SK-N-SH treated with all-trans-retinoic acid at 6 μM for 48 hours (cell line): Measurements from ENCODE around the gene ZFYVE28.

ENCODE experiments used
- ATAC-seq: fragments of 200-7000 bp; cut with Tn5 transposase; 3 replicates; pipeline ENCODE4 v1.9.1; 2020; ENCODE audit warnings: mild to moderate bottlenecking, moderate library complexity
- ARNTL ChIP-seq: fragments of 450-650 bp; formaldehyde crosslinking; IDR thresholded peaks from 2 replicates; pipeline ENCODE4 v1.5.0; 2020; ENCODE audit warnings: low read depth, mild to moderate bottlenecking, moderate library complexity, borderline replicate concordance
- BACH2 ChIP-seq: fragments of 250-450 bp; sonication (Bioruptor Pico); IDR thresholded peaks from 2 replicates; pipeline ENCODE4 v1.9.0; 2021; ENCODE audit warnings: mild to moderate bottlenecking, borderline replicate concordance
- CSDC2 ChIP-seq: fragments of 250-450 bp; sonication (Bioruptor Pico); IDR thresholded peaks from 2 replicates; pipeline ENCODE4 v1.5.0; 2020; ENCODE audit warnings: mild to moderate bottlenecking, moderate library complexity
- GLIS3 ChIP-seq: fragments of 250-450 bp; sonication (Bioruptor Pico); IDR thresholded peaks from 2 replicates; pipeline ENCODE4 v1.5.0; 2020; ENCODE audit warnings: mild to moderate bottlenecking, moderate library complexity
- ISL1 ChIP-seq: fragments of 250-450 bp; sonication (Bioruptor Pico); IDR thresholded peaks from 2 replicates; pipeline ENCODE4 v2.1.2; 2022; ENCODE audit warnings: mild to moderate bottlenecking, moderate library complexity
- OSR1 ChIP-seq: fragments of 250-450 bp; sonication (Bioruptor Pico); IDR thresholded peaks from 2 replicates; pipeline ENCODE4 v1.8.0; 2022; ENCODE audit warnings: moderate library complexity, mild to moderate bottlenecking, inconsistent platforms
- PPARA ChIP-seq: fragments of 250-450 bp; sonication (Bioruptor Pico); IDR thresholded peaks from 2 replicates; pipeline ENCODE4 v1.5.0; 2020; ENCODE audit warnings: mild to moderate bottlenecking, borderline replicate concordance
- RARB ChIP-seq: fragments of 250-450 bp; sonication (Bioruptor Pico); IDR thresholded peaks from 2 replicates; pipeline ENCODE4 v1.8.0; 2021; ENCODE audit warnings: mild to moderate bottlenecking, moderate library complexity
- TCF4 ChIP-seq: fragments of 250-450 bp; sonication (Bioruptor Pico); IDR thresholded peaks from 2 replicates; pipeline ENCODE4 v1.8.0; 2021; ENCODE audit warnings: mild to moderate bottlenecking, moderate library complexity, borderline replicate concordance
- TOX ChIP-seq: fragments of 250-450 bp; sonication (Bioruptor Pico); IDR thresholded peaks from 2 replicates; pipeline ENCODE4 v1.8.0; 2021; ENCODE audit warnings: mild to moderate bottlenecking, moderate library complexity, borderline replicate concordance
- ZC3H10 ChIP-seq: fragments of 250-450 bp; sonication (Bioruptor Pico); IDR thresholded peaks from 2 replicates; pipeline ENCODE4 v1.5.1; 2021; ENCODE audit warnings: mild to moderate bottlenecking, moderate library complexity
- ZFP3 ChIP-seq: fragments of 250-450 bp; sonication (Bioruptor Pico); IDR thresholded peaks from 2 replicates; pipeline ENCODE4 v1.5.0; 2020; ENCODE audit warnings: mild to moderate bottlenecking, moderate library complexity
- ZNF70 ChIP-seq: fragments of 450-650 bp; formaldehyde crosslinking; IDR thresholded peaks from 2 replicates; pipeline ENCODE4 v1.5.0; 2020; ENCODE audit warnings: mild to moderate bottlenecking, moderate library complexity
- ZNF8 ChIP-seq: fragments of 450-650 bp; formaldehyde crosslinking; IDR thresholded peaks from 2 replicates; pipeline ENCODE4 v1.5.0; 2020; ENCODE audit warnings: mild to moderate bottlenecking, moderate library complexity
- TF ChIP-seq, protein P1 (sequence below): fragments of 250-450 bp; sonication (Bioruptor Pico); IDR thresholded peaks from 2 replicates; pipeline ENCODE4 v1.5.1; 2021; ENCODE audit warnings: mild to moderate bottlenecking, moderate library complexity
- TF ChIP-seq, protein P2 (sequence below): fragments of 250-450 bp; sonication (Bioruptor Pico); IDR thresholded peaks from 2 replicates; pipeline ENCODE4 v1.8.0; 2021; ENCODE audit warnings: low read depth, mild to moderate bottlenecking, moderate library complexity, borderline replicate concordance
- TF ChIP-seq, protein P3 (sequence below): fragments of 250-450 bp; sonication (Bioruptor Pico); IDR thresholded peaks from 2 replicates; pipeline ENCODE4 v1.5.0; 2020; ENCODE audit warnings: mild to moderate bottlenecking, moderate library complexity
- TF ChIP-seq, protein P4 (sequence below): fragments of 250-450 bp; sonication (Bioruptor Pico); IDR thresholded peaks from 2 replicates; pipeline ENCODE4 v1.8.0; 2020; ENCODE audit warnings: mild to moderate bottlenecking, moderate library complexity, borderline replicate concordance

The ZFYVE28 gene

DNA sequence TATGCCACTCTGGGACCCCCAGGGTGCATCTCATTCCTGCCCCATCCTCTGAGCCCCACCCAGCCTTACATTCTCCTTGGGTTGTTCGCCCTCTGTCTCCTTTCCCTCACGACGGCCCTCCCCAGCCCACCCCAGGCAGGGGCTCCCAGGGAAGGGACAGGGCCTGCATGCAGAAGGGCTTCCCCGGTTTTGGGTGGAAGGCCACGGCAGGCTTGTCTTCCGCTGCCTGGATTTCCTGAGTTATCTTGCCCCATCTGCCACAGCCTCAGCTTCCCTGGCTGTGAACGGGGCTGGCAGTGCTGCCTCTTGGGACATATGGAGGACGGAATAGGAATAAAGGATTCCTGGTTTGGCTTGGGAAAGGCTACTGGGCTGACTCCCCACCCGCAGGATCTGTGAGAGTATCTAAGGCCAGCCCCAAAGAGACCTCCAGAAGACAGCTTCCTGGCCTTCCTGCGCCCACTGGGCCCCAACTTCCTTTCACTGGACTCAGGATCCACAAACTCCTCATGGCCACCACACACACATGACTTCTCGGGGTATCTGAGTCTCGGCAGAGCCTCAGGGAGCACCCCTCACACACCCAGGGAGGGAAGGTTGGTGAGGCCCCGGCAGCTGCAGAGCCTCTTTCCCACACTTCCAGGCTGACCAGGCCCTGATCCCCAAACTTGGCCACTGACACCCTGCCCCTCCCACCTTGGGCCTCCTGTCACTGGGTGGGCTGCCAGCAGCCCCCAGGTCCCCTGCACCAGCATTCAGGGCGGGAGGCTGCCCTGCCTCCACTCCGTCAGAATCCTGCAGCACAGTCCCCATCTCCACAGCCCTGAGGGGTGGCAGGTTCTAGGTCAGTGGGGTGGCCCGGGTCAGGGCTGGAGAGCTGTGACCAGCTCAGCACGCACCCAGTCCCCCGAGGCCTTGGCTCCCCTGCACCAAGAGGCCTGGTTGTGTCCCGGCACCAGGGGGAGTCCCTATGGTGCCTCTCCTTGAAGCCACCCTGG is 153.0 kb downstream of the ZFYVE28 start:
- no peak for ATAC-seq

DNA sequence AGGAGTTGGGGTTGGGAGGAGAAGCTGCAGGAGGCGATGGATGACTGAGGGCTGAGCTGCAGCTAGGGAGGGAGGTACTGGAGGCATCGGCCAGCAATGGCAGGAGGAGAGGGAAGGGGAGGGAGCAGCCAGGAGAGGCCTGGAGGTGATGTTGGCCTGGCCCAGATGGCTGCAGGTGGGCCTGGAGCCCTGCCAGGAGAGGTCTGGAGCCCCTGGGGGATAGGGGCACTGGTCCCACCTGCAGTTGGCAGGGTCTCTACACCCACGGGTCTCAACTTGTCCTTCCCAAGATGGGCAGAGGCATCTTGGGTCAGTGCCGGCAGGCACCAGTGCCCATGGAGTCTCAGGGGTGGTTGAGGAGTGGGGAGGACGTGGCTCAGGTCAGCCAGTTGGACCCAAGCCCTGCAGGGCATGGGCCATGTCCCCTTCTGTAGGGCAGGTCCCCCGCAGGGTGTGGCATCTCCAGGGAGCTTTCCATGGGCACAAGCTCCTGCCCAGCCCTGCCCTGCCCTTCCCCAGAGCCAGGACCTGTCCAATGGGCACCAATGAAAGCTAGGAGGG is 153.9 kb downstream of the ZFYVE28 start:
- TF ChIP-seq RARB (CRISPR knock-in tag) = no peak
- TF ChIP-seq, protein P1, sequence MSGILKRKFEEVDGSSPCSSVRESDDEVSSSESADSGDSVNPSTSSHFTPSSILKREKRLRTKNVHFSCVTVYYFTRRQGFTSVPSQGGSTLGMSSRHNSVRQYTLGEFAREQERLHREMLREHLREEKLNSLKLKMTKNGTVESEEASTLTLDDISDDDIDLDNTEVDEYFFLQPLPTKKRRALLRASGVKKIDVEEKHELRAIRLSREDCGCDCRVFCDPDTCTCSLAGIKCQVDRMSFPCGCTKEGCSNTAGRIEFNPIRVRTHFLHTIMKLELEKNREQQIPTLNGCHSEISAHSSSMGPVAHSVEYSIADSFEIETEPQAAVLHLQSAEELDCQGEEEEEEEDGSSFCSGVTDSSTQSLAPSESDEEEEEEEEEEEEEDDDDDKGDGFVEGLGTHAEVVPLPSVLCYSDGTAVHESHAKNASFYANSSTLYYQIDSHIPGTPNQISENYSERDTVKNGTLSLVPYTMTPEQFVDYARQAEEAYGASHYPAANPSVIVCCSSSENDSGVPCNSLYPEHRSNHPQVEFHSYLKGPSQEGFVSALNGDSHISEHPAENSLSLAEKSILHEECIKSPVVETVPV (CRISPR knock-in tag) = no peak
- no peak for TF ChIP-seq CSDC2 (CRISPR knock-in tag)
- TF ChIP-seq ZFP3 = no peak
- TF ChIP-seq OSR1 (CRISPR knock-in tag) = no peak
- TF ChIP-seq, protein P2, sequence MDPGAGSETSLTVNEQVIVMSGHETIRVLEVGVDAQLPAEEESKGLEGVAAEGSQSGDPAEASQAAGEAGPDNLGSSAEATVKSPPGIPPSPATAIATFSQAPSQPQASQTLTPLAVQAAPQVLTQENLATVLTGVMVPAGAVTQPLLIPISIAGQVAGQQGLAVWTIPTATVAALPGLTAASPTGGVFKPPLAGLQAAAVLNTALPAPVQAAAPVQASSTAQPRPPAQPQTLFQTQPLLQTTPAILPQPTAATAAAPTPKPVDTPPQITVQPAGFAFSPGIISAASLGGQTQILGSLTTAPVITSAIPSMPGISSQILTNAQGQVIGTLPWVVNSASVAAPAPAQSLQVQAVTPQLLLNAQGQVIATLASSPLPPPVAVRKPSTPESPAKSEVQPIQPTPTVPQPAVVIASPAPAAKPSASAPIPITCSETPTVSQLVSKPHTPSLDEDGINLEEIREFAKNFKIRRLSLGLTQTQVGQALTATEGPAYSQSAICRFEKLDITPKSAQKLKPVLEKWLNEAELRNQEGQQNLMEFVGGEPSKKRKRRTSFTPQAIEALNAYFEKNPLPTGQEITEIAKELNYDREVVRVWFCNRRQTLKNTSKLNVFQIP = no peak
- TF ChIP-seq, protein P3, sequence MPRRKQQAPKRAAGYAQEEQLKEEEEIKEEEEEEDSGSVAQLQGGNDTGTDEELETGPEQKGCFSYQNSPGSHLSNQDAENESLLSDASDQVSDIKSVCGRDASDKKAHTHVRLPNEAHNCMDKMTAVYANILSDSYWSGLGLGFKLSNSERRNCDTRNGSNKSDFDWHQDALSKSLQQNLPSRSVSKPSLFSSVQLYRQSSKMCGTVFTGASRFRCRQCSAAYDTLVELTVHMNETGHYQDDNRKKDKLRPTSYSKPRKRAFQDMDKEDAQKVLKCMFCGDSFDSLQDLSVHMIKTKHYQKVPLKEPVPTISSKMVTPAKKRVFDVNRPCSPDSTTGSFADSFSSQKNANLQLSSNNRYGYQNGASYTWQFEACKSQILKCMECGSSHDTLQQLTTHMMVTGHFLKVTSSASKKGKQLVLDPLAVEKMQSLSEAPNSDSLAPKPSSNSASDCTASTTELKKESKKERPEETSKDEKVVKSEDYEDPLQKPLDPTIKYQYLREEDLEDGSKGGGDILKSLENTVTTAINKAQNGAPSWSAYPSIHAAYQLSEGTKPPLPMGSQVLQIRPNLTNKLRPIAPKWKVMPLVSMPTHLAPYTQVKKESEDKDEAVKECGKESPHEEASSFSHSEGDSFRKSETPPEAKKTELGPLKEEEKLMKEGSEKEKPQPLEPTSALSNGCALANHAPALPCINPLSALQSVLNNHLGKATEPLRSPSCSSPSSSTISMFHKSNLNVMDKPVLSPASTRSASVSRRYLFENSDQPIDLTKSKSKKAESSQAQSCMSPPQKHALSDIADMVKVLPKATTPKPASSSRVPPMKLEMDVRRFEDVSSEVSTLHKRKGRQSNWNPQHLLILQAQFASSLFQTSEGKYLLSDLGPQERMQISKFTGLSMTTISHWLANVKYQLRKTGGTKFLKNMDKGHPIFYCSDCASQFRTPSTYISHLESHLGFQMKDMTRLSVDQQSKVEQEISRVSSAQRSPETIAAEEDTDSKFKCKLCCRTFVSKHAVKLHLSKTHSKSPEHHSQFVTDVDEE (CRISPR knock-in tag) = no peak
- TF ChIP-seq ZNF70 (CRISPR knock-in tag) = no peak
- TF ChIP-seq ZNF8 (CRISPR knock-in tag) = no peak
- TF ChIP-seq TCF4 = no peak
- ATAC-seq = no peak

More for the DNA sequence above, 153.0 kb downstream of the ZFYVE28 start:
- TF ChIP-seq TCF4 = no peak
- no peak for TF ChIP-seq GLIS3 (CRISPR knock-in tag)
- TF ChIP-seq TOX (CRISPR knock-in tag) = no peak
- TF ChIP-seq, protein P1 (CRISPR knock-in tag) = no peak
- no peak for TF ChIP-seq ZNF70 (CRISPR knock-in tag)
- TF ChIP-seq ZFP3 = no peak
- TF ChIP-seq, all 23 proteins: peak for 0

DNA sequence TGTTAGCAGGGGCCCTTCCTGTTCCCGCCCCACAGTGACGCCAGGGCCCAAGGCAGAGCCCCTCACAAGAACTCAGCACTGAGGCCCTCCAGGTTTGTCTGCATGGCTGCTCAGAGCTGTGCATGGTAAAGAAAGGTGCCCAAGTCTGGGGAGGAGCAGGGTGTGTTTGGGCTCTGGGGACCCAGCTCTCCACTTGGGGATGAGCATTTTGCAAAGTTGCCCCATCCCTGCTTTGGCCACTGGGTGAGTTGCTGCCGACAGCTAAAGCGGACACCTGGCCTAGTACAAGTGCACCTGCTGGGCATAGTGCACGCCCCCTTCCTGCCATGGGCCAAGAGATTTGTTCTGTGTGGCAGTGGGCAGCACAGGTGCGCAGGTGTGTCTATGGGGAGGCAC is 154.5 kb downstream of the ZFYVE28 start:
- TF ChIP-seq ZFP3 (no peak), ZC3H10 (CRISPR knock-in tag) (no peak), CSDC2 (CRISPR knock-in tag) (no peak), ARNTL (CRISPR knock-in tag) (no peak), PPARA (CRISPR knock-in tag) (no peak), TOX (CRISPR knock-in tag) (no peak), BACH2 (CRISPR knock-in tag) (no peak), ISL1 (CRISPR knock-in tag) (no peak)
- TF ChIP-seq, protein P4, sequence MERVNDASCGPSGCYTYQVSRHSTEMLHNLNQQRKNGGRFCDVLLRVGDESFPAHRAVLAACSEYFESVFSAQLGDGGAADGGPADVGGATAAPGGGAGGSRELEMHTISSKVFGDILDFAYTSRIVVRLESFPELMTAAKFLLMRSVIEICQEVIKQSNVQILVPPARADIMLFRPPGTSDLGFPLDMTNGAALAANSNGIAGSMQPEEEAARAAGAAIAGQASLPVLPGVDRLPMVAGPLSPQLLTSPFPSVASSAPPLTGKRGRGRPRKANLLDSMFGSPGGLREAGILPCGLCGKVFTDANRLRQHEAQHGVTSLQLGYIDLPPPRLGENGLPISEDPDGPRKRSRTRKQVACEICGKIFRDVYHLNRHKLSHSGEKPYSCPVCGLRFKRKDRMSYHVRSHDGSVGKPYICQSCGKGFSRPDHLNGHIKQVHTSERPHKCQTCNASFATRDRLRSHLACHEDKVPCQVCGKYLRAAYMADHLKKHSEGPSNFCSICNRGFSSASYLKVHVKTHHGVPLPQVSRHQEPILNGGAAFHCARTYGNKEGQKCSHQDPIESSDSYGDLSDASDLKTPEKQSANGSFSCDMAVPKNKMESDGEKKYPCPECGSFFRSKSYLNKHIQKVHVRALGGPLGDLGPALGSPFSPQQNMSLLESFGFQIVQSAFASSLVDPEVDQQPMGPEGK = no peak
- TF ChIP-seq, protein P1 (CRISPR knock-in tag) = no peak
- no peak for ATAC-seq
